WI38 (cell line): ENCODE results near the gene GPR148.
"Not testable (repeated sequence)": the region's sequence is repeated elsewhere in the genome, so short reads cannot be mapped to it uniquely, and the experiment has no call there.

Source experiments
- H3K4me3 ChIP-seq: 2 replicates; pipeline ENCODE4 v1.5.1; 2011; ENCODE audit warnings: low read depth, mild to moderate bottlenecking, control low read depth, low read length
- TF ChIP-seq, protein P1 (sequence below): IDR thresholded peaks from 2 replicates; pipeline ENCODE4 v1.5.1; 2012; ENCODE audit warnings: low read depth, mild to moderate bottlenecking, control low read depth, low read length

Gene GPR148, protein sequence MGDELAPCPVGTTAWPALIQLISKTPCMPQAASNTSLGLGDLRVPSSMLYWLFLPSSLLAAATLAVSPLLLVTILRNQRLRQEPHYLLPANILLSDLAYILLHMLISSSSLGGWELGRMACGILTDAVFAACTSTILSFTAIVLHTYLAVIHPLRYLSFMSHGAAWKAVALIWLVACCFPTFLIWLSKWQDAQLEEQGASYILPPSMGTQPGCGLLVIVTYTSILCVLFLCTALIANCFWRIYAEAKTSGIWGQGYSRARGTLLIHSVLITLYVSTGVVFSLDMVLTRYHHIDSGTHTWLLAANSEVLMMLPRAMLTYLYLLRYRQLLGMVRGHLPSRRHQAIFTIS

DNA sequence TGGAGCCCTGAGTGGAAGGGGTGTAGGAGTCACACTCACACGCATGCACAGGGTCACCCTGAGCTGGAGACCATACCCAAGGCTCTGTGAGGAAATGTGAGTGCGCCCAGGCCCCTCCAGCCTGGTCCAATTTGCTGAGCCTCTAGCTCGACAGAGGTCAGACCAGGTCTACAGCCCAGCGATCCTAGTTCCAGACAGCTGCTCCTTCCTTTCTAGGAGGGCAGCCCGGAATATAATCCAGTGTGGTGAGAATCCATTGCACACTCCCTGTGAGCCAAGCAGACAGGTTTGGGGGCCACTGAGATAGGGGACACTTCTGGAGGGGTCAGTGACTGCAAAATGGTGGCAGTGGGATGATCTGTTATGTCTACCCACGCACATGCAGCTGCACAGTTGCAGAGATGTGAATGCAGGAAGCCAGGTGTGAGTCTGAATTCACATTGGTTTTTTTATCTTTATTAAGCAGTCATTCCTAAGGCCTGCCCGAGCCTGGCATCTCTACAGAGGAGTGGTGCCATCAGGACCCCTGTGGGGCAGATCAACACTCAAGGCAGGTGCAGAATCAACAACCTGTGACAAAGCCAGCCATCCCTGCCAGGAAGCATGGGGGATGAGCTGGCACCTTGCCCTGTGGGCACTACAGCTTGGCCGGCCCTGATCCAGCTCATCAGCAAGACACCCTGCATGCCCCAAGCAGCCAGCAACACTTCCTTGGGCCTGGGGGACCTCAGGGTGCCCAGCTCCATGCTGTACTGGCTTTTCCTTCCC lies at the start of gene GPR148:
Gene GPR148 (plus strand): TSS at position 522 of the 768 bp plus-strand sequence. CDS start 82 bp downstream, at position 604.
- TF ChIP-seq, protein P1, sequence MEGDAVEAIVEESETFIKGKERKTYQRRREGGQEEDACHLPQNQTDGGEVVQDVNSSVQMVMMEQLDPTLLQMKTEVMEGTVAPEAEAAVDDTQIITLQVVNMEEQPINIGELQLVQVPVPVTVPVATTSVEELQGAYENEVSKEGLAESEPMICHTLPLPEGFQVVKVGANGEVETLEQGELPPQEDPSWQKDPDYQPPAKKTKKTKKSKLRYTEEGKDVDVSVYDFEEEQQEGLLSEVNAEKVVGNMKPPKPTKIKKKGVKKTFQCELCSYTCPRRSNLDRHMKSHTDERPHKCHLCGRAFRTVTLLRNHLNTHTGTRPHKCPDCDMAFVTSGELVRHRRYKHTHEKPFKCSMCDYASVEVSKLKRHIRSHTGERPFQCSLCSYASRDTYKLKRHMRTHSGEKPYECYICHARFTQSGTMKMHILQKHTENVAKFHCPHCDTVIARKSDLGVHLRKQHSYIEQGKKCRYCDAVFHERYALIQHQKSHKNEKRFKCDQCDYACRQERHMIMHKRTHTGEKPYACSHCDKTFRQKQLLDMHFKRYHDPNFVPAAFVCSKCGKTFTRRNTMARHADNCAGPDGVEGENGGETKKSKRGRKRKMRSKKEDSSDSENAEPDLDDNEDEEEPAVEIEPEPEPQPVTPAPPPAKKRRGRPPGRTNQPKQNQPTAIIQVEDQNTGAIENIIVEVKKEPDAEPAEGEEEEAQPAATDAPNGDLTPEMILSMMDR = no peak
- H3K4me3 ChIP-seq = no peak within 1 kb of the TSS

DNA sequence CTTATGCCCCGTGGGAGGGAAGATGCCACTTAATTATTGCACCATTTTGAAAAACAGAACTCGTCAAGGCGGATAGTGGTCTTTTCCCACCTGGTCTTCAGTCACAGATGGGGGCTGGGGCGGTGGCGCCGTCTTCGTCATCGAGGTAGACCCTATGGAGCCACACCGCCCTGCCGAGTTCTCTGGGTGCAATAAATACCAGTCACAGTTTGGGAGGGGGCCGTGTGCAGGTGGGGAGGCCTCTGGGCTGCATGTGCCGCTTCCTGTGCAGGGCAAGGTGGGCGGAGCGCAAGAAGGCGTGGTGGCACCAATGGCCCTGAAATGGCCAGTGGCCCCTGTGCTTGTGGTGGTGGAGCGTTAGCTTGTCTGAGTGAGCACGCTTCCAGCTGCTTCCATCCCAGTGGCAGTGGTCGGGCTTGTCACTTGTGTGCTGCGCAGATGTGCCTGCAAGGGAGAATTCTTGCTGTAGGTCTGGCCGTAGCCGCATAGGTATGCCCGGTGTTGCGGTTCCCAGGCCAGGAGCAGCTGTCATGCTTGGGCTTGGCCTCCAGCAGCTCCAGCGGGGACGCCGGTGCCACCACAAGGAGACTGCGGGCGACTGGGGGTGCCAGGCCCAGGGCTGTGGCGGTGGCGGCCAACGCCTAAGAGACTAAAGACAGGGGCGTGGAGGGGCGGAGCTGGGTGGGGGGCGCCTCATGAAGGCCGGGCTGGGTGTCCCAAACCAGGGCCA lies 36.7 kb upstream of the GPR148 start:
- H3K4me3 ChIP-seq = not testable (repeated sequence)

DNA sequence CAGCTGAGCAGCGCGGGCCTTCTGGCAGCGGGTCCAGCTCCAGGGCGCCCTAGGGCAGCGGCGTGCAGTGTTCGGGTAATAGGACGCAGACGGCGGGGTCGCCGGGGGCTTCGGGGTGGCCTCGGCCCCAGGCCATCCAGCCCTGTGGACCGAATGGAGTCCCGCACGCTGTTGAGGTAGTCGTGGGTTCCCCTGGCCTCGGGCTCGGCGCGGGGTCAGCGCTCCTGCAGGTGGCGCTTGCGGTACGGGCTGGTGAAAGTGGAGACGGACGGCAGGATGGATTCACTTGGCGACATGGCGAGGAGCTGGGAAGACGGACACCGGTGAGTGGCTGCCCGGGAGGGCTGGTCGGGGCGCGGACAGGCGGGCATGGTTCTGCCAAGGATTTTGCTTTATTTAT lies 35.4 kb upstream of the GPR148 start:
- not testable (repeated sequence) for H3K4me3 ChIP-seq

DNA sequence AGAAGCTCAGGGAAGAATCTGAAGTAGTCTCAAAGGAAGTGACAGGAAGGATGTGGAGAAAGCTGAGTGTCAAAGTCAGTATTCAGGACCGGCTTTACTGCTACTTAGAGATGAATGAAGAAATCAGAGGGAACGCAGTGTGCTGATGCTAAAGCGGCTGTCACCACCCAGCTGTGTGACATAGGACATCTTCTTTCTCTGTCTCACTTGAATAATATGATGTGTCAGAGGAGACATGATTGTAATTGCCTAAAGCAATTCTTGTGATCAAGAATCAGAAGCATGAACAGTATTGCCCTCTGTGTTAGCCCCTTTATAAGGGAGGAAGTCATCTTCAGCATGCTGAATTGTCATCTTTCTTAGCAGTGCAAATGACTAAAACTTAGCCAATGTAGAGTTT lies 25.6 kb upstream of the GPR148 start:
- H3K4me3 ChIP-seq = not testable (repeated sequence)

DNA sequence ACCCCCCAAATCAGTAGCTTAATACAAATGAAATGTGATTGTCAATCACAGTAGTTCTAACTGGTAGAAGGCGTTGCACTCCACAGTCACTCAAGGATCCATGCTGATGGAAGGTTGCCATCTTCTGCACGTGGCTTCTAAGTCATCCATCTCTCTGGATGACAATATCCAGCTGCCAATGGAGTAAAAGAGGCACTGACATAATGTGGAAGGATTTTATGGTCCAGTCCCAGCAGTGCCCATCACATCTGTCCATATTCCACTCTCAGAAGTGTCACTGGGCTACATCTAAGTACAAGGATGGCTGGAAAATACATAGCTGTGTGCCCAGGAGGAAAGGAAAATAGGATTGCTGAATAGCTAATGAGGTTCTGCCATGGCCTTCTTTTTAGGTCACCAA lies 14.1 kb upstream of the GPR148 start:
- not testable (repeated sequence) for H3K4me3 ChIP-seq

DNA sequence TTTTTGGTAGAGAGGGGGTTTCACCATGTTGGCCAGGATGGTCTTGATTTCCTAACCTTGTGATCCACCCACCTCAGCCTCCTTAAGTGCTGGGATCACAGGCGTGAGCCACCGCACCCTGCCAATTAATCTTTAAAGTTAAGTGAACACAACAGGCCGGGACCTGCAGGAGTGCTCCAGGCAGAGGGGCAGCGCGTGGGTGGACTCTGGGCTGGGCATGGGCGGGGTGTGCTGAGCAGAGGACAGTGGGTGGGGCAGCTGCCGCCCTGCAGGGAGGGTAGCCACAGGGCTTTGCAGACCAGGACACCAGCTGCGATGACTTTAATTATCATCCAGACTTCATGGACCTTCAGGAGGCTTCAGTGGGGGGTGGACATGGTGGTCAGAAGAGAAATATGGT lies 8.8 kb upstream of the GPR148 start:
- TF ChIP-seq, protein P1 = no peak
- no peak overlapping the region for H3K4me3 ChIP-seq

DNA sequence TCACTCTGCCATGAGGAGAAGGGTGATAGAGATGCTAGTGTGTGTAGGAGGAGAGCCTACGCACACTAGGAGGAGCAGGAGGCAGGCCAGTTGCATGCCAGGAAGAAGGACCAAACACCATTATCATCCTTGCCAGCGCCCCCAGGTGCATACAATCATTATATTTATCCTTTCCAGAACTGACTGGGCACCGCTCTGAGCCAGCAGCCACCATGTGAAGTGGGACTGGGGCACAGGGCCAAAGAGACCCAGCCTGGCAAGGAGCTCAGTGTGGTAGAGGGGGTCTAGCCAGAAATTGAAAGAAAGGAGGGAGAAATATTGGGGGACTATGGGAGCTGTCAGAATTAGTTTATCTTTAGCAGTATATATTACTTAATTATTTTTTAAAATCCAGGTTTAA lies 8.3 kb upstream of the GPR148 start:
- H3K4me3 ChIP-seq = no peak overlapping the region
- TF ChIP-seq, protein P1 = no peak

DNA sequence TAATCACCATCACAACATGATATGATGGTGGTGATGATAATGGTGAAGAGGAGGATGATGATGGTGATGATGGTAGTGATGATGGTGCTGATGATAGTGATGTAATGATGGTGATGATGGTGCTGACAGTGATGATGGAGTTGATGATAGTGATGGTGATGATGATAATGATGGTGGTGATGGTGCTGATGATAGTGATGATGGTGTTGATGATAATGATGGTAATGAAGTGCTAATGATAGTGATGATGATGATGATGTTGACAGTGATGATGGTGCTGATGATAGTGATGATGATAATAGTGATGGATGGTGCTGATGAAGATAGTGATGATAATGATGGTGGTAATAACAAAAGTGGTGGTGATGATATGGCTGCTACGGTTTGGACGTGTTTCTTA lies 4.4 kb upstream of the GPR148 start:
- TF ChIP-seq, protein P1 = no peak
- no peak overlapping the region for H3K4me3 ChIP-seq

DNA sequence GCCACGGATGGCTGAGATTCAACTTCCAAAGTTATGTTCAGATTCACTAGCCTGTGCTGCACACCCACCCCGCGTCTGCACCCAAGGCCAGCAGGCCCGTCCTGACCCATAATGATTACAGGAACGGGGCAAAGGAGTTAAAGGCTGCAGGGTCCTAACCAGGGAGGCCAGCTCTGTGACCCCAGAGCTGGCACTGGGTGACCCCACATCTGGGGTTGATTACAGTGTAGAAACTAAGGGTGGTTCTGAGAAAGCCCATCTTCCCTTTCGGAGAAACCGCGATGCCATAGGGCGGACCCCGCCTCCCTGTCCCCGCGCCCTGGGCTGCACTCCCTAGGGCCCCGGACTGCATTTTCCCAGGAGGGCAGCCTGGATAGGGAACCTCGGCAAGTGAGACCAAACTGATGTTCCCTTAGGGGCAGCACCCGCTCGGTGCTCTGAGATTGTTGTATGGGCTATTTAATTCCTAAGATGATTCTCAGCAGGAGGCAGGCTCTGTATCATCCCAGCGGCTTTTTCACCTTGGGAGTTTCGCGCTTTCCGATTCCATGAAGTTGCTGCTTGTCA lies 2.2 kb upstream of the GPR148 start:
- H3K4me3 ChIP-seq = no peak overlapping the region

More for the DNA sequence above, 2.2 kb upstream of the GPR148 start:
- TF ChIP-seq, protein P1 = no peak
